Kidney (tissue), 14 donors: ENCODE results near the gene ZNF280D. TPM values are rescaled to one million over a fixed set of nuclear protein-coding genes. Genes with fewer than 3 reads are reported as not detected.

Source experiments
- DNase-seq, 5 donors: peaks; one replicate each; pipeline ENCODE4 v3.0.0-alpha.2; 2013 to 2020
- FAIRE-seq: peaks from 2 replicates; lab custom pipeline; 2012; peaks lifted over from hg19 to GRCh38; lab: Jason Lieb, UNC
- H3K27ac ChIP-seq, 2 donors: one replicate each; pipeline ENCODE4 v1.7.0; 2013; ENCODE audit warnings: low read depth in 2 of 2, low read length in 2 of 2, inconsistent platforms in 1 of 2
- H3K27me3 ChIP-seq: one replicate; pipeline ENCODE4 v1.7.1; 2013; ENCODE audit warnings: low read length, inconsistent platforms; ENCODE audit not compliant: control insufficient read depth, insufficient read depth
- H3K36me3 ChIP-seq, 3 donors: one replicate each; pipeline versions ENCODE4 v1.7.0 to v1.7.1; 2013; ENCODE audit warnings: low read length in 3 of 3, control low read depth in 1 of 3, inconsistent platforms in 1 of 3; ENCODE audit not compliant: insufficient read depth in 3 of 3, control insufficient read depth in 2 of 3
- H3K4me1 ChIP-seq, 3 donors: one replicate each; pipeline versions ENCODE4 v1.7.0 to v1.7.1; 2013; ENCODE audit warnings: low read length in 3 of 3, inconsistent platforms in 1 of 3, low read depth in 1 of 3; ENCODE audit not compliant: control insufficient read depth in 2 of 3, insufficient read depth in 2 of 3
- H3K4me3 ChIP-seq, 3 donors: one replicate each; pipeline versions ENCODE4 v1.7.0 to v1.8.1; 2013; ENCODE audit warnings: low read length in 3 of 3, control low read depth in 1 of 3, inconsistent platforms in 1 of 3
- H3K9ac ChIP-seq, 3 donors: one replicate each; pipeline versions ENCODE4 v1.7.0 to v1.7.1; 2013; ENCODE audit warnings: low read length in 3 of 3, control low read depth in 1 of 3, inconsistent platforms in 1 of 3
- H3K9me3 ChIP-seq, 3 donors: one replicate each; pipeline versions ENCODE4 v1.7.0 to v1.7.1; 2013; ENCODE audit warnings: low read length in 3 of 3, control low read depth in 1 of 3, inconsistent platforms in 1 of 3; ENCODE audit not compliant: control insufficient read depth in 2 of 3, insufficient read depth in 1 of 3
- intact Hi-C: fragments of 100-400 bp; cut with DNase I; formaldehyde crosslinking; loops from one replicate; pipeline ENCODE4 v1.11.1; 2022
- polyA plus RNA-seq: library from polyadenylated mRNA; stranded (reverse); fragments of 350-450 nt; fragmentation: Illumina TruSeq; extraction: RNeasy Lipid Tissue Mini Kit (QIAGEN cat#74804); gene quantifications from one replicate; pipeline ENCODE4 v1.2.3, GENCODE V29; 2014; ENCODE audit warnings: low read depth, low replicate concordance; ENCODE audit not compliant: insufficient read depth
- total RNA-seq: library from RNA; stranded (reverse); fragmentation: NEBNext Ultra II Directional; extraction: Animal tissue kit (Norgen Biotek cat#: 25700); gene quantifications from one replicate; pipeline ENCODE4 v1.2.1, GENCODE V29; 2021
- TF ChIP-seq, protein P1 (sequence below): IDR thresholded peaks from 3 replicates; pipeline ENCODE4 v1.5.1; 2012; ENCODE audit warnings: mild to moderate bottlenecking, moderate library complexity, borderline replicate concordance; ENCODE audit not compliant: insufficient read depth; ENCODE audit errors: extremely low read depth
- donor health status: control.
- donor health status: control.
- donor health status: control.
- donor health status: control.
- donor health status: control.
- donor health status: DM: yes; HTN: yes; CAD: no.
- donor health status: Normal renal cell carcinoma (clear cell type).

The ZNF280D gene
- total and polyA plus RNA-seq, 2 donors from 2014 or later: 13.7 to 50.0 TPM

GRCh38 chr15:56677271-56677670 is 56.0 kb downstream of the ZNF280D start:
- Histone ChIP-seq H3K9me3 (no peaks in the 10 kb centered on the region), H3K36me3 (peaks cover 0 to 6% (median 5%) of the 10 kb centered on the region in 3 donors), H3K4me3 (no peak overlapping the region), H3K27me3 (no peaks in the 10 kb centered on the region), H3K9ac (no peak overlapping the region), H3K4me1 (no peaks in the 10 kb centered on the region), H3K27ac (no peak overlapping the region)
- TF ChIP-seq, protein P1, sequence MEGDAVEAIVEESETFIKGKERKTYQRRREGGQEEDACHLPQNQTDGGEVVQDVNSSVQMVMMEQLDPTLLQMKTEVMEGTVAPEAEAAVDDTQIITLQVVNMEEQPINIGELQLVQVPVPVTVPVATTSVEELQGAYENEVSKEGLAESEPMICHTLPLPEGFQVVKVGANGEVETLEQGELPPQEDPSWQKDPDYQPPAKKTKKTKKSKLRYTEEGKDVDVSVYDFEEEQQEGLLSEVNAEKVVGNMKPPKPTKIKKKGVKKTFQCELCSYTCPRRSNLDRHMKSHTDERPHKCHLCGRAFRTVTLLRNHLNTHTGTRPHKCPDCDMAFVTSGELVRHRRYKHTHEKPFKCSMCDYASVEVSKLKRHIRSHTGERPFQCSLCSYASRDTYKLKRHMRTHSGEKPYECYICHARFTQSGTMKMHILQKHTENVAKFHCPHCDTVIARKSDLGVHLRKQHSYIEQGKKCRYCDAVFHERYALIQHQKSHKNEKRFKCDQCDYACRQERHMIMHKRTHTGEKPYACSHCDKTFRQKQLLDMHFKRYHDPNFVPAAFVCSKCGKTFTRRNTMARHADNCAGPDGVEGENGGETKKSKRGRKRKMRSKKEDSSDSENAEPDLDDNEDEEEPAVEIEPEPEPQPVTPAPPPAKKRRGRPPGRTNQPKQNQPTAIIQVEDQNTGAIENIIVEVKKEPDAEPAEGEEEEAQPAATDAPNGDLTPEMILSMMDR: no peak
- DNase-seq (no peak), FAIRE-seq (no peak)
- intact Hi-C loops: no loop called here

DNA sequence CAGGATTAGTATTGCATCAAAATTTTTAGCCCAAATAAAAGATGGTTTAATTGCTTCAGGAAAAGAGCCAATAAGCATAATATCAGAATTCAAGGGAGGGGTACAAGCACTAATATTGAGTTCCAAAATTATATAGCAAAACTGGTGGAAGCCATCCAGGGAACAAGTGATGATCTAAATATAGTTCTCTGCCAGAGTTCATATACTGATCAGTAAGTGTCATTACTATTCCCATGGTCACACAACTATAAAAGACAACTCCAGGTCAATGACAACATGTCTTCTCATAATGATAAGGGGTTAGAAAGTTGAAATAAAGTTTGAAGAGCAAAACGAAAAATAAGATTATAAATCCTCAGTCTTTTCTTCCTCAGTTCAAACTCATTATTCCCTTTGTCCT is 57.4 kb downstream of the ZNF280D start:
- Histone ChIP-seq H3K9me3 (no peaks in the 10 kb centered on the region), H3K27me3 (no peaks in the 10 kb centered on the region), H3K4me3 (no peak overlapping the region), H3K9ac (no peak overlapping the region), H3K36me3 (peaks cover 0 to 6% (median 5%) of the 10 kb centered on the region in 3 donors), H3K27ac (no peak overlapping the region), H3K4me1 (no peaks in the 10 kb centered on the region)
- DNase-seq (no peak), FAIRE-seq (no peak)
- TF ChIP-seq, protein P1: no peak
- intact Hi-C loops: no loop called here

DNA sequence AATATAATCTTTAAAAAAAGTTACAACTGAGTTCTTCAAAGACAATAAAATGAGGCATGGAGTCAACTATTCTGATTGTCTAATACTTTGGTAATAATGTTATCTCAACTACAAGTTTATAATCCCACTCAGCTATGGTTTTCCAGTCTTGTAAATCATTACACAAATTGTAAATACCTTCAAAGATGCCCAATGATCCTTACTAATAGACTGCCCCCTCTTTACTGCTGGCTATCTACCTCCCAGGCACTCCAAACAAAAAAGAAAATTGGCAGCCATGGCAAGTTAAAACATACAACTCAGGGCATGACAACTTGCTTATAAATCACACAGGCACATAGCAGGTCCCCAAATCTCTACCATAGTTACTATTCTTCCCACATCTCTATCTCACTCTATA is 58.5 kb downstream of the ZNF280D start:
- TF ChIP-seq, protein P1: no peak
- no peaks in the 10 kb centered on the region for H3K9me3 ChIP-seq
- FAIRE-seq (no peak), DNase-seq (no peak)
- no peak overlapping the region for H3K4me3 ChIP-seq
- intact Hi-C loops: no loop called here
- no peaks in the 10 kb centered on the region for H3K27me3 ChIP-seq
- H3K9ac ChIP-seq: no peak overlapping the region
- H3K36me3 ChIP-seq: peaks cover 0 to 6% (median 5%) of the 10 kb centered on the region in 3 donors
- H3K4me1 ChIP-seq: no peaks in the 10 kb centered on the region
- H3K27ac ChIP-seq: no peak overlapping the region

DNA sequence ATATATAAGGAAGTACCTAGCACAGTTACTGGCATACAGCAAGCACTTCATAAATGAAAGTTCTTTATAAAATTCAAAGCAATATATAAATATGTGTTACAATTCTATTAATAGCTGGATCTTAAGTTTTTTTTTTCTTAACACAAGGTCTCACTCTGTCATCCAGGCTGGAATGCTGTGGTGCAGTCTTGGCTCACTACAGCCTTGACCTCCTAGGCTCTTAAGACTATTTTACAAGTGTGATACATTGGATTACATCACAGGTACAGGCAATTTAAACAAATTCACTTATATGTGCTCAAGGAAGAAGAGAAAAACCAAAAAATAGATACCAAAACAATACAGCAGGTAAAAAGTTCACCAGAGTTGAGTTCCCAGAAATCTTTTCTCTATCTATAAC is 60.6 kb downstream of the ZNF280D start:
- FAIRE-seq (no peak), DNase-seq (no peak)
- Histone ChIP-seq H3K9ac (no peak overlapping the region), H3K27ac (no peak overlapping the region), H3K27me3 (no peaks in the 10 kb centered on the region), H3K36me3 (peaks cover 0 to 6% (median 5%) of the 10 kb centered on the region in 3 donors), H3K9me3 (no peaks in the 10 kb centered on the region), H3K4me3 (no peak overlapping the region), H3K4me1 (no peaks in the 10 kb centered on the region)
- intact Hi-C loops: no loop called here
- TF ChIP-seq, protein P1: no peak
